Heart left ventricle (tissue), 13 donors: ENCODE measurements around the gene CBY2.

Experiments used
- POLR2A ChIP-seq, 2 donors: fragments of 450-650 bp; IDR thresholded peaks; one replicate each; pipeline ENCODE4 v1.6.1; 2017; ENCODE audit warnings: antibody characterized with exemption in 2 of 2, mild to moderate bottlenecking in 2 of 2, moderate library complexity in 2 of 2
- TF ChIP-seq, protein P1 (sequence below), 12 donors: fragments of 200-600 bp; sonication (generic) in 4 of 12; IDR thresholded peaks; one replicate each; pipeline versions ENCODE4 v1.5.0 to v1.8.0; 2018 to 2022; ENCODE audit warnings: antibody characterized with exemption in 12 of 12, mild to moderate bottlenecking in 5 of 12
- donor health status: ischemic (EF 13 %, LVEDD 7.1; RV severe dilation, severe dysfunction).
- donor health status: DM: no; HTN: yes; CAD: no.
- donor health status: DM: no; HTN: no; CAD: no.
- donor health status: ischemic (EF 25% LVEDD 6.9; RV normal size, moderate dysfunction).
- donor health status: ischemic (EF 25% LVEDD 5.7; RV mildly dilated, moderate dysfunction).
- donor health status: ischemic (EF 35%, LVEDD 5.7; RV mildly dilated, moderate dysfunction).
- donor health status: nonischemic (EF 11% LVEDD 7.7; RV severe dilation, severe dysfunction).
- donor health status: DM: yes; HTN: yes; CAD: no.
- donor health status: PGD.
- donor health status: ischemic (EF 29% LVEDD 5.4; RV normal size, mild dysfunction).
- donor health status: nonischemic (EF 23%, LVEDD 6.1; RV moderate dilation, normal function).

DNA sequence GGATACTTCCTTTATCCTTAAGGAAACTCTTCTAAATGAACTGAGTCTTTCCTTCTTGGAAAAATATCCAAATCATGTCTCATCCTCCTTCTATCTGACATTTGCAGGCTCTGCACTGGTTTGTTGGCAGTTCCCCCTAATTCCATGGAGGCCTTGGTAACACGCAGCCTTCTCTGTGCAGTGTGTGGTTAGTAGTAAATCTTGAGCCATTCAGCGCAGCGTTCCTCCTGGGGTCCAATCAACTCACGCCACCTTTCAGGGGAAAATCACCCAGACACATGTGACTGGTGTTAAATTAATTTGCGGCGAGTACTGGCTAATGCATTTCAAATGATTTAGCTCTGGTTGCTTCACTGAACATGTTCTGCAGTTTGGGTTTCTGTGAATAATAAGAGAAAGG, 21.0 kb upstream of the CBY2 start:
- no peak for TF ChIP-seq POLR2A (IDR thresholded peaks at IDR 0.05)
- TF ChIP-seq, protein P1, sequence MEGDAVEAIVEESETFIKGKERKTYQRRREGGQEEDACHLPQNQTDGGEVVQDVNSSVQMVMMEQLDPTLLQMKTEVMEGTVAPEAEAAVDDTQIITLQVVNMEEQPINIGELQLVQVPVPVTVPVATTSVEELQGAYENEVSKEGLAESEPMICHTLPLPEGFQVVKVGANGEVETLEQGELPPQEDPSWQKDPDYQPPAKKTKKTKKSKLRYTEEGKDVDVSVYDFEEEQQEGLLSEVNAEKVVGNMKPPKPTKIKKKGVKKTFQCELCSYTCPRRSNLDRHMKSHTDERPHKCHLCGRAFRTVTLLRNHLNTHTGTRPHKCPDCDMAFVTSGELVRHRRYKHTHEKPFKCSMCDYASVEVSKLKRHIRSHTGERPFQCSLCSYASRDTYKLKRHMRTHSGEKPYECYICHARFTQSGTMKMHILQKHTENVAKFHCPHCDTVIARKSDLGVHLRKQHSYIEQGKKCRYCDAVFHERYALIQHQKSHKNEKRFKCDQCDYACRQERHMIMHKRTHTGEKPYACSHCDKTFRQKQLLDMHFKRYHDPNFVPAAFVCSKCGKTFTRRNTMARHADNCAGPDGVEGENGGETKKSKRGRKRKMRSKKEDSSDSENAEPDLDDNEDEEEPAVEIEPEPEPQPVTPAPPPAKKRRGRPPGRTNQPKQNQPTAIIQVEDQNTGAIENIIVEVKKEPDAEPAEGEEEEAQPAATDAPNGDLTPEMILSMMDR (IDR thresholded peaks at IDR 0.05) = no peak
